ENCODE data around the gene UGT1A3.
"Not testable (repeated sequence)": the region's sequence is repeated elsewhere in the genome, so short reads cannot be mapped to it uniquely, and the experiment has no call there.

UGT1A3 gene

GRCh38 chr2:233728723-233729301 is at the start of gene UGT1A3:
Gene UGT1A3, plus strand, starts transcription at chr2:233729042. Its CDS starts 85 bp downstream, at chr2:233729127.
- DNase-seq (ENCODE audit: low read depth), result no peak
- H3K4me3 ChIP-seq (ENCODE audit: low read depth, low read length), result no peak within 1 kb of the TSS

- DNase-seq (ENCODE audit: low read depth), result no peak
- no peak overlapping the region for H3K4me3 ChIP-seq (ENCODE audit: low read depth, low read length)
Observed at GRCh38 chr2:233679196-233679595, 49.6 kb upstream of the UGT1A3 start.

GRCh38 chr2:233680361-233681045 is 48.3 kb upstream of the UGT1A3 start:
- H3K4me3 ChIP-seq (ENCODE audit: low read depth, low read length), result no peak overlapping the region
- DNase-seq (ENCODE audit: low read depth), result no peak

GRCh38 chr2:233681521-233682099 is 47.2 kb upstream of the UGT1A3 start, which contains the start of gene UGT1A7:
Gene UGT1A7, plus strand, starts transcription at chr2:233681901. Its CDS starts 37 bp downstream, at chr2:233681938.
- no peak within 1 kb of the TSS for H3K4me3 ChIP-seq (ENCODE audit: low read depth, low read length)
- no peak for DNase-seq (ENCODE audit: low read depth)

GRCh38 chr2:233684640-233685039 is 44.2 kb upstream of the UGT1A3 start:
- H3K4me3 ChIP-seq (ENCODE audit: low read depth, low read length), result no peak overlapping the region
- DNase-seq (ENCODE audit: low read depth), result no peak

- DNase-seq (ENCODE audit: low read depth), result no peak
- H3K4me3 ChIP-seq (ENCODE audit: low read depth, low read length), result no peak overlapping the region
Observed at GRCh38 chr2:233686928-233687327, 41.9 kb upstream of the UGT1A3 start.

- no peak overlapping the region for H3K4me3 ChIP-seq (ENCODE audit: low read depth, low read length)
- no peak for DNase-seq (ENCODE audit: low read depth)
Observed at GRCh38 chr2:233688341-233688740, 40.5 kb upstream of the UGT1A3 start.

- DNase-seq (ENCODE audit: low read depth), result no peak
- H3K4me3 ChIP-seq (ENCODE audit: low read depth, low read length), result no peak overlapping the region
Observed at GRCh38 chr2:233689031-233689430, 39.8 kb upstream of the UGT1A3 start.

- no peak for DNase-seq (ENCODE audit: low read depth)
- H3K4me3 ChIP-seq (ENCODE audit: low read depth, low read length), result no peak overlapping the region
Observed at GRCh38 chr2:233689501-233689900, 39.3 kb upstream of the UGT1A3 start.

GRCh38 chr2:233690444-233690843 is 38.4 kb upstream of the UGT1A3 start:
- DNase-seq (ENCODE audit: low read depth), result no peak
- no peak overlapping the region for H3K4me3 ChIP-seq (ENCODE audit: low read depth, low read length)

GRCh38 chr2:233691443-233692433 is 37.1 kb upstream of the UGT1A3 start:
- DNase-seq (ENCODE audit: low read depth), result no peak
- no peak overlapping the region for H3K4me3 ChIP-seq (ENCODE audit: low read depth, low read length)

GRCh38 chr2:233692648-233693047 is 36.2 kb upstream of the UGT1A3 start, which contains the start of gene UGT1A6:
Gene UGT1A6, plus strand, starts transcription at chr2:233692890. Its CDS starts 115 bp downstream, at chr2:233693005.
- DNase-seq (ENCODE audit: low read depth), result no peak
- no peak within 1 kb of the TSS for H3K4me3 ChIP-seq (ENCODE audit: low read depth, low read length)

- no peak for DNase-seq (ENCODE audit: low read depth)
- no peak overlapping the region for H3K4me3 ChIP-seq (ENCODE audit: low read depth, low read length)
Observed at GRCh38 chr2:233693963-233694362, 34.9 kb upstream of the UGT1A3 start.

- H3K4me3 ChIP-seq (ENCODE audit: low read depth, low read length), result no peak overlapping the region
- DNase-seq (ENCODE audit: low read depth), result no peak
Observed at GRCh38 chr2:233698740-233699139, 30.1 kb upstream of the UGT1A3 start.

GRCh38 chr2:233699424-233700027 is 29.3 kb upstream of the UGT1A3 start:
- no peak for DNase-seq (ENCODE audit: low read depth)
- H3K4me3 ChIP-seq (ENCODE audit: low read depth, low read length), result no peak overlapping the region

GRCh38 chr2:233700028-233700635 is 28.7 kb upstream of the UGT1A3 start:
- DNase-seq (ENCODE audit: low read depth), result no peak
- no peak overlapping the region for H3K4me3 ChIP-seq (ENCODE audit: low read depth, low read length)

GRCh38 chr2:233700842-233701241 is 28.0 kb upstream of the UGT1A3 start:
- H3K4me3 ChIP-seq (ENCODE audit: low read depth, low read length); DNase-seq (ENCODE audit: low read depth): not testable (repeated sequence)

GRCh38 chr2:233702238-233702637 is 26.6 kb upstream of the UGT1A3 start:
- no peak overlapping the region for H3K4me3 ChIP-seq (ENCODE audit: low read depth, low read length)
- DNase-seq (ENCODE audit: low read depth), result no peak

Data from skeletal muscle cell (primary cell).